HG02610 (cell line): Measurements from ENCODE around the gene ADH1C.
"Not testable (repeated sequence)": the region's sequence is repeated elsewhere in the genome, so short reads cannot be mapped to it uniquely, and the experiment has no call there.

ENCODE experiments used
- ATAC-seq: cut with Tn5 transposase; IDR thresholded peaks from one replicate; pipeline ENCODE4 v1.9.1; 2021; ENCODE audit warnings: mild to moderate bottlenecking, moderate library complexity; ENCODE audit not compliant: unreplicated experiment

Gene ADH1C

GRCh38 chr4:99359480-99360204 is 7.1 kb upstream of the ADH1C start:
- ATAC-seq = no peak

GRCh38 chr4:99357948-99358347 is 5.4 kb upstream of the ADH1C start:
- ATAC-seq = no peak

GRCh38 chr4:99356992-99357391 is 4.4 kb upstream of the ADH1C start:
- ATAC-seq = peak; percentile 57

- not testable (repeated sequence) for ATAC-seq
These were observed 3.6 kb upstream of the ADH1C start for GRCh38 chr4:99356149-99356548.

- no peak for ATAC-seq
These were observed 1.1 kb downstream of the ADH1C start for GRCh38 chr4:99351487-99351886.

GRCh38 chr4:99349338-99349737 is 3.2 kb downstream of the ADH1C start:
- ATAC-seq = no peak

- not testable (repeated sequence) for ATAC-seq
These were observed 9.9 kb downstream of the ADH1C start for GRCh38 chr4:99342624-99343023.

GRCh38 chr4:99341426-99341825 is 11.1 kb downstream of the ADH1C start:
- ATAC-seq = no peak

- no peak for ATAC-seq
These were observed 13.4 kb downstream of the ADH1C start for GRCh38 chr4:99339172-99339571.

GRCh38 chr4:99336553-99336952 is 16.0 kb downstream of the ADH1C start:
- no peak for ATAC-seq

GRCh38 chr4:99334880-99335279 is 17.7 kb downstream of the ADH1C start:
- ATAC-seq = no peak

- no peak for ATAC-seq
These were observed 21.9 kb downstream of the ADH1C start for GRCh38 chr4:99330648-99331047.

- ATAC-seq = no peak
These were observed 22.7 kb downstream of the ADH1C start for GRCh38 chr4:99329876-99330275.

- ATAC-seq = no peak
These were observed 27.6 kb downstream of the ADH1C start for GRCh38 chr4:99324979-99325378.

- no peak for ATAC-seq
These were observed 28.2 kb downstream of the ADH1C start for GRCh38 chr4:99324361-99324760.

- ATAC-seq = no peak
These were observed 28.8 kb downstream of the ADH1C start for GRCh38 chr4:99323756-99324155.

GRCh38 chr4:99321241-99322191 is 31.0 kb downstream of the ADH1C start, which contains the start of gene ADH1B:
Gene ADH1B (minus strand): TSS chr4:99321401. CDS start chr4:99321331, 70 bp downstream.
- no peak for ATAC-seq

- ATAC-seq = not testable (repeated sequence)
These were observed 34.7 kb downstream of the ADH1C start for GRCh38 chr4:99317811-99318210.

GRCh38 chr4:99317354-99317753 is 35.2 kb downstream of the ADH1C start:
- ATAC-seq = no peak

- ATAC-seq = no peak
These were observed 36.7 kb downstream of the ADH1C start for GRCh38 chr4:99315839-99316238.

- ATAC-seq = no peak
These were observed 38.3 kb downstream of the ADH1C start for GRCh38 chr4:99314211-99314610.

- no peak for ATAC-seq
These were observed 42.2 kb downstream of the ADH1C start for GRCh38 chr4:99310389-99310788.
